ENCODE measurements around the gene RTKN2.
"Not testable (repeated sequence)": the region's sequence is repeated elsewhere in the genome, so short reads cannot be mapped to it uniquely, and the experiment has no call there.

RTKN2 gene

DNA sequence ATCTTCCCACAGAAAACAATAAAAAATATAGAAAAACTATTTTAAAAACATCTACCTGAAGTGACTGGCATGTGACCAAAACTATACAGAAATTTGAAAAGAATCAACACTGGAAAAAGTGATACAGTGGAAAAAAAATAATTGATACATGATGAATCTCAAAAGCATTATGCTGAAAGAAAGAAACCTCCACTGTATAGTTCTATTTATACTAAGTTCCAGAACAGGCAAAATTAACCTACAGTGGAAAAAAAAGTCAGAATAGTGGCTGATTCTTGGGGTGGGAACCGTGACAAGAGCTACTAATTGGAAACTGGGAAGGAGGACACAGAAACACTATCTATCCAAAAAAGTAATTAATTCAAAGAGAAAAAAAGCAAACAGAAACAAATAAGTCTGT lies 14.9 kb downstream of the RTKN2 start:
- no peak for DNase-seq

DNA sequence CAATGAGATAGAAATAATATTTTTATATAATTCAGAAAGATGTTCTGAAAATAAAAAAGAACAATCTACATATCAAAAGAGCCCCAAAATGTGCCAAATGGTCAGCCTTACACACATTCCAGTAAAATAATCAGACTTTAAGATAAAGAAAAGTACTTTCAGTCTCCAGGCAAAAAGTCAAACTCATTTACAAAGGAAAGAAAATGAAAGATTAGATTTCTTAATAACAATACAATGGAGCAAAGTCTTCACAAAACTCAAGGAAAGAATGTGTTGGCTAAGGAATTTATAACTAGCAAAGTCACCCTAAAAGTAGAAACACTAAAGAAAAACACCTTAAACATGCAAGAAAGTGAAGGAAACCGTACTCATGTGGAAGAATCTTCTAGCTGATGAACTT lies 16.6 kb downstream of the RTKN2 start:
- DNase-seq = no peak

DNA sequence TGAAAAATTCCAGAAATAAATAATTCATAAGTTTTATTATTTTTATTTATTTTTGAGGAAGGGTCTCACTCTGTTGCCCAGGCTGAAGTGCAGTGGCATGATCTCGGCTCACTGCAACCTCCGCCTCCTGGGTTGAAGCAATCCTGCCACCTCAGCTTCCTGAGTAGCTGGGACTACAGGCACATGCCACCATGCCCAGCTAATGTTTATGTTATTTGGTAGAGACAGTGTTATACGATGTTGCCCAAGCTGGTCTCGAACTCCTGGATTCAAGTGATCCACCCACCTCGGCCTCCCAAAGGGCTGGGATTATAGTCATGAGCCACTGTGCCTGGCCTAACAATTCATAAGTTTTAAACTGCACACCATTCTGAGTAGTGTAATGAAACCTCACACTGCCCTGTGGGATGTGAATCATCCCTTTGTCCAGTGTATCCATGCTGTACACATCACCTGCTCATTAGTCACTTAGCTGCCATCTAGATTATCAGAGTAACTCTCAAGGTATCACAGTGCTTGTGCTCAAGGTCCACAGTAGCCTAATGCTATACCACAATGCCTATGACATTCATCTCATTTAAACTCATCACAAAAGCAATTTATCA lies 17.9 kb downstream of the RTKN2 start:
- DNase-seq = no peak

DNA sequence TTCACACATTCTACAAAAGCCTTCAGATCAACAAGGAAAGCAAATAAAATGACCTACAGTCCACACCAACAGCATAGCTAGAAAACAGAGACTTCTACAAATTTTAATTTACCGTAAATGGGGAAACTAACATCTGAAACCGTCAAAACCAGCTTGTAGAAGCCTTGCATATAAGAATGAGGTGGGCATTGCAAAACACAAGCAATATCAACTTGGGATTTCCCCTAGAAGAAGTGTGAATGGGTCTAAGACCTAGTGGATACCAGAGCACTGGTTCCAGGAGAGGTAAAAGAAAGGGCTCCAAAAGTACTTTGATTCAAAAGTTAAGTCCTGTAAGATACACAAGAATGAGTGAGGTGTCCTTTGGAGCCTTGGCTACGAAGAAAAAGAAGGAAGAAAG lies 18.7 kb downstream of the RTKN2 start:
- no peak for DNase-seq

DNA sequence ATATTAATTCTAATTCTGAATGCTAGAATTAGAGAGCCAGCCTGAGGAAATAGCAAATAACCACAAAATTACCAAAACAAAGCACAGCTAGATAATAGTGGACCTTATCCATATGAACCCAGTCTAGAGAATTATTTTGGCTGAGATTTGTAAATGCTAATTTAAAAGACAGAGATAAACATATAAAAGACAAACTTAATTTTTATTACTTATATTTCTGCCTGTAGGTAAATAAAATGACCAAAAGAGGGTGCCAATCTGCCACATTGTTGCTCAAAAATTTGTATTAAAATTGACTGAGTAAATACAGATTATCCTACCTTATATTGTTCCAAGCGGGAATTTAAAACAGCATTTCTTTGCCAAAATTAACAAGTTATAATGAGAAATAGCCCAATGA lies 20.2 kb downstream of the RTKN2 start:
- no peak for DNase-seq

DNA sequence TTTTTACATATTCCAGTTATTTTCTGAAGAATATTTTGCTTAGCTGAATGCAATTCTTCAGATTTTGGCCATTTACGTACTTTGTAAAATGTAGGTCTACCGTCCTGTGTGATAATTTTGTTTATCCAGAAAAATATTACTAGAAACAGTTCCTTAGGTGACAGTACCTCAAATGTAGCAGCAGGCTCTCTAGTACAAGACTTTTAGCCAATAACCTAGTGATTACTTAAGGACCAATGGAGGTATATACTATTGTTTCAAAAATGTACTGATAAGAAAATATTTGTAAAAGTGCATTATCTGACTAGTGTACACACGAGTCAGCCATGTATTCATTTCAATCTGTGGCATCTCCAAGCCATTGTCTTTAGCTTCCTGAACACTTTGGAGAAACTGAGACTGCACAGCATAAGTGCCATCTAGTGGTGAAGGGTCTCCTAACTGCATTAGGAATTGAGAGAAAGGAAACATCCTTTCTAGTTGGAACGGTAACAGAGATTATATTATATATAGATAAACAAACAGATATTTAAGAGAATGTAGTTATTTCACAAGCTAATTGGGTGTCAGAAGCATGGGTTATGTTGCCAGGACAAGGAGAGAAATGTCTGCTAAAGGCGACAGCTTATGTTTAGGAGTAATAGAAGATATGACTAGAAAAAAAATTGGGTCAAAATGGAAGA lies 23.7 kb downstream of the RTKN2 start:
- DNase-seq = peak; percentile 63

DNA sequence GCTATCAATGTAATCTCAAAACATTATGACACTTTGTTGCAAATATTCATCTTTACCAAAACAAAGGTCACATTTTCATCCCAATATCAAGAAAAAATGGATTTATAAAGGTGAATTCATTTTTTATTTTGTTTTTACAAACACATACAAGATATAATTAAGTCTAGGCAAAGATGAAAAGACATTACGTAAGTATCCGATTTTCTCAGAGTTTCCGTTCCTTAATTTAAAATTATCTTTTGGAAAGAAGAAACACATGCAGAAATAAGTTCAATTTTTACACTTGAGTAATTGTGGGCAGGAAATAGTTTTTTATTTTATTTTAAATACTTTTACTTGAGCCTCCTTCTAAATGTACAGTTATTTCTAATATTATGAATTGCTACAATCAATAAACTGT lies 24.6 kb downstream of the RTKN2 start:
- no peak for DNase-seq

DNA sequence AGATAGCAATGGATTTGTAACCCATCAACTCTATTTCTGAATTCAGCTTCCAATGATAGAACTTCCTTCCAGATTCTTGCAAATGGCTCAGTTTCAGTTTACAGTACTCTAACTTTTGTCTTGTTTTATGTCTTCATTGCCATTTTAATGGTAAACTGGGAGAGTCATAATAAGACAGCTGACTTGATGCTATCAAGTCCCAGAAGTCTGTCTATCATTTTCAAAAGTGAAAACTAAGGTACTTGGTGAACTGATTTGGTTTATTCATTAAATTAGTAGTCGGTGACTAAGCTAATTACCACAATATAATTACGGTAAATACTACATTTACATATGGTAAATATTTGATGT lies 25.0 kb downstream of the RTKN2 start:
- DNase-seq = no peak

DNA sequence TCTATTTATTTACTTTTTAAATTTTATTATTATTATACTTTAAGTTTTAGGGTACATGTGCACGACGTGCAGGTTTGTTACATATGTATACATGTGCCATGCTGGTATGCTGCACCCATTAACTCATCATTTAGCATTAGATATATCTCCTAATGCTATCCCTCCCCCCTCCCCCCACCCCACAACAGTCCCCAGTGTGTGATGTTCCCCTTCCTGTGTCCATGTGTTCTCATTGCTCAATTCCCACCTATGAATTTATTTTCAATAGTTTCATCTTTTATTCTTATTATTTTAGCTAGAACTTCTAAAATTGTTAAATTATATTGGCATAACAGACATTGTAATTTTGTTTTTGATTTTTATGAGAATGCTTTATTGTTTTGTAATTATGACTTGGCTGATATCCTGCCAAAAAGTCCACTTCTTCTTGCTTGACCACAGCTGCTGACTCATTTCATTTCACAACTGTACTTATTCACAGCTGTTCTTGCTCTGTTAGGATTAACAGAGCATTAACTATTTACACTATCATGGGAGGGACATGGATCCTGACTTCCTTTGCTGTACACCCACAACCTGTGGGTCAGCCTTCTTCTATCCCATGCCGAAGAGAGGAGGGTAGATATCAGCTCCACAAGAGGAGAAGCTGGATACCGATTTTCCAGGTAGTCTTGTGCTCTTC lies 25.5 kb downstream of the RTKN2 start:
- not testable (repeated sequence) for DNase-seq

DNA sequence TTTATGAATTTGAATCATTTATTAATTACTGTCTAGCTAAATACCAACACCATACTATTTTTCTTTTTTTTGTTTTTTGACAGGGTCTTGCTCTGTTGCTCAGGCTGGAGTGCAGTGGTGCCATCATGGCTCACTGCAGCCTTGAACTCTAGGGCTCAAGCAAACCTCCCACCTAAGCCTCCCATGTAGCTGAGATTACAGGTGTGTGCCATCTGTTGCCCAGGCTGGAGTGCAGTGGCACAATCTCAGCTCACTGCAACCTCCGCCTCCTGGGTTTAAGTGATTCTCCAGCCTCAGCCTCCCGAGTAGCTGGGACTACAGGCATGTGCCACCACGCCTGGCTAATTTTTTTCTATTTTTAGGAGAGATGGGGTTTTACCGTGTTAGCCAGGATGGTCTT lies 27.1 kb downstream of the RTKN2 start:
- DNase-seq = not testable (repeated sequence)

DNA sequence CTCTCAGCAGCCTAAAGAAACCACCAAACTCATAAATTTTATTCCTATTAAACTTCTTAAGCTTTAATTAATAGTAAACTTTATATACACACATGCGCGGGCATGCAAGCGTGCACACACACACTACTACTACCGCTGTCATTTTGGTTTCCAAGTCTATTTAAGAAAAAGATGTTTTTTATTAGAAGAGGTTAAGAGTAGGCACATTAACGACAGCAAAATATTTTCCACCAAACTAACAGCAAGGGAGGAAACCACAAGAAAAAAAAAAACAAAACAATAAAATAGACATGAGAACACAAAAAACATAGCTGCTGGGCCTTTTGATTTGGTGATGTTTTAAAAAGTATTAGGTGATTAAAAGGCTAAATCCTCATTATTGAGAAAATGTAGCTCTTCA lies 28.6 kb downstream of the RTKN2 start:
- no peak for DNase-seq

DNA sequence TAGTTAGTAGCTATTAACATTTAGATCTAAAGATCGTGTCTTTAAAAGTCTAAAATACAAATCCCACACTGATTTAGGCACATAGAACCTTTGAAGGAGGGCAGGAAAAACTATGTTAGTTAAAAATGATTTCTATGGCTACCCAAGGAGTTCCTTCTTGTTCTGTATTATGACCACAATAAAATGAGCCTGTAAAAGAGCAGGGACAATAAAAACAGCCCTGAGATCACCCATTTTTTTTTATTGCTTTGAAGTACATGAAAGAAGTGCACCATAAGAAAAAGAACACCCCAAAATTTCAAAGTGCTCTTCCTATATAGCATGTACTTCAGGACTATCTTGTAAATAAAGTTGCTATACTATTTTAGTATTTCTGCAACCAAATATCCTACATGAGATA lies 29.8 kb downstream of the RTKN2 start:
- no peak for DNase-seq

DNA sequence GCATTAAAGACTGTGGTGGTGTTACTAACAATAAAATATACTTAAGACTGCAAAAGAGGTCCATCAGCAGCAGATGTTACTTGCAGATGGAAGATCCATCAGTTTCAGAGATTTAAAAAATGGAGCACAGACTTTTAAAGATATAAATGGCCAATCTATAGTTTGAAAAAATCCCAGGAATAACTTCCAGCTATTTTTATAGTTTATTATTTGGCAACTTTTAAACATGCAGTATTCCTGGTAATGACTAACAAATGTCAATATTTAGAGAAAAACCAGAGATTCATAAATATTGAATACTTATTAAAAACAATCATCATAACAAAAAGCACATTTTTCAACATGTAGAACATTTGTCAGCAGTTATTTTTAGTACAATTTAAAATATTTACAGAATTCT lies 30.7 kb downstream of the RTKN2 start:
- no peak for DNase-seq

DNA sequence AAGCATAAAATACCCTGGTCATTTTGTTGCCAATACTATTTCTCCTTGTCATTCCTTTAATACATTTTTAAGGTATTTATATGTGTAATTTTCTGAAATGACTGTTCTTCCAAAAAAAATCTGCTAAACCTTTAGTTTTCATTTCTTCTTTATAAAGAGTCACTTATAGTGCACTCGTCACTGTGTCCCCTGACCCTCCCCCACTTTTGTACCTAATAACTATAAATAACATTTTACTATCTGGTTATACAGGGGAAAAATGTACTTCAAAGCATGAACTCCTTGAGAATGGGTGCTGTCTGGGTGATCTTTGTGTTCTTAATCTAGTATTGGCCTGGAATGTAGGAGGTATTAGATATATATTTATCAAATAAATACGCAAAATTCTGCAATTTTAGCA lies 31.1 kb downstream of the RTKN2 start:
- no peak for DNase-seq

DNA sequence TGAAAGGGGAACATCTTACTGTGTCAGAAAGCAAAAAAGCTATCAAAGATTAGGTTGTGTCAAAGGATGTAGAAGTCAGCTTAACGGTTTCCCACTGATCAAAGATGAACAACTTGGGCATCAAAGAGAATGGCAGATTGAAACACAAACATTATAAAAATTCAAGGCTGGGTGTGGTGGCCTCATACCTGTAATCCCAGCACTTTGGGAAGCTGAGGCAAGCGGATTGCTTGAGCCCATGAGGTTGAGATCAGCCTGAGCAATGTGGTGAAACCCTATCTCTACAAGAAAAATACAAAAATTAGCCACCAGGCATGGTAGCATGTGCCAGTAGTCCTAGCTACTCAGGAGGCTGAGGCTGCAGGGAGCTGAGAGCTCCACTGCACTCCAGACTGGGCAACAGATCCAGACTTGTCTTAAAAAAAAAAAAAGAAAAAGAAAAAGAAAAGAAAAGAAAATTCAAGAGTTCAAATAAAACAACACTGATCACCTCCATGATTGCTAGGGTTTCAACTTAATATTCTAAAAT lies 34.5 kb downstream of the RTKN2 start:
- DNase-seq = no peak

DNA sequence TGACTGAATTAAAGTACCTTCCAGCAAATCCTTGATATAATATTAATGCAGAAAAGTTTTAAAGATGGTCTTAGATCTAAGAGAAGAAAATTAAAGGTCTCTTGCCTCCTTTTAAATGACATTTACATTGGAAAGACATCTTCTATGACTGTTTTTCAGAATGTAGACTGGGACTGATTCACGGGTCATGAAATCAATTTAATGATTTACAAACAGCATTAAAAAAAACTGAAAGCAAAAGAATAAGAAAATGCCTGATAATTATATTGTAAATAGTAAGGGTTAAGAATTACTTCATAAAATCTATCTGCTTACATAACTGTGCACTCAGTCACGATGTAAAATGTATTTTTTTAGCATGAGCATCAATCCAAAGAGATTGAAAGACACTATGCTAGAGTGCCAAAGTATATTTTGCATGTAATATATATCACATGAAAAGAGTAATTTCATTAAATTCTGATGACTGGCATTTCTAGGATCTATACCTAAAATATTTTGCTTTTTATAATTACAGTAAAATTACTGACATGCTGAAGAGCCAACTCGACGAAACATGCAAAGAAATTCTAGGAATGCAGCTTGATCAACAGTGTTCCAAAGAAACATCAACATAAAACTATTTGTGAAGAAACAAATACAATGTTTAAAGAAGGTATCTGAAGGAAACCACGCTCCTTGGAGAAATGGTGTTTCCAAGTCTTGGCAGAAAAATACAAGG lies 35.1 kb downstream of the RTKN2 start:
- no peak for DNase-seq

DNA sequence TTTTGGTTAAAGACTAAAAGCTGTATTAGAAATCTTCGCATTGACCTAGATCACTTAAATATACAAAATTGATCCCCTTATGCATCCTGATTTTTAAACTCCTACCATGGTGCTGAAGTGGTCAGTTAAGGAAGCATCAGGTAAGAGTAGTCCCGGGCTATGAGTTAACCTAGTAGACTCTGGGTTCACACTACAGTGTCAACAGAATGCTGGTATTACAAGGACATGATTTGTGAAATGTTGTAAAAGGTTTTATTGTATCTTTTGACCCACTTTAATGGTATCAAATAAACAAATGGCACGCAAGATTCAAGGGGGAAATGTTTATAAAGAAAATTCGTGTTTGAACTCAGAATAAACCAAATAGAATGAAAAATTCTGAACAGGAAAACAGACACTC lies 36.8 kb downstream of the RTKN2 start:
- no peak for DNase-seq

DNA sequence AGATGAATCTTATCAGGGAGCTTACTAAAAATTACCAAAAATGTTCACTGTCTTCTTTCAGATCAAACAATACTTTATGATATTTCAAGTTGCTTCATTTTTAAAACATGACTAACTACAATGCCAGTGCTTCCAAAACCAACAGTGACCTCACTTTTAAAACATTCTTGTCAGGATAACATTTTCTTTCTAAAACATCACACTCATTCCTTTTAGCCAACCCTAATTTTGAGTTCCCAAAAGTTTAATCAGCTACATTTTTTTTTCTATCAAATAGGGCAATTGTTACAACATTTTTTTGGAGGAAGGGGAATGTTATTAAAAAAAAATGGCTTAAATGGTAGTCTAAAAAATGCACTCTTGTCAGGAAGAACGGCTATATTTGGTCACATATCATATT lies 37.3 kb downstream of the RTKN2 start:
- no peak for DNase-seq

DNA sequence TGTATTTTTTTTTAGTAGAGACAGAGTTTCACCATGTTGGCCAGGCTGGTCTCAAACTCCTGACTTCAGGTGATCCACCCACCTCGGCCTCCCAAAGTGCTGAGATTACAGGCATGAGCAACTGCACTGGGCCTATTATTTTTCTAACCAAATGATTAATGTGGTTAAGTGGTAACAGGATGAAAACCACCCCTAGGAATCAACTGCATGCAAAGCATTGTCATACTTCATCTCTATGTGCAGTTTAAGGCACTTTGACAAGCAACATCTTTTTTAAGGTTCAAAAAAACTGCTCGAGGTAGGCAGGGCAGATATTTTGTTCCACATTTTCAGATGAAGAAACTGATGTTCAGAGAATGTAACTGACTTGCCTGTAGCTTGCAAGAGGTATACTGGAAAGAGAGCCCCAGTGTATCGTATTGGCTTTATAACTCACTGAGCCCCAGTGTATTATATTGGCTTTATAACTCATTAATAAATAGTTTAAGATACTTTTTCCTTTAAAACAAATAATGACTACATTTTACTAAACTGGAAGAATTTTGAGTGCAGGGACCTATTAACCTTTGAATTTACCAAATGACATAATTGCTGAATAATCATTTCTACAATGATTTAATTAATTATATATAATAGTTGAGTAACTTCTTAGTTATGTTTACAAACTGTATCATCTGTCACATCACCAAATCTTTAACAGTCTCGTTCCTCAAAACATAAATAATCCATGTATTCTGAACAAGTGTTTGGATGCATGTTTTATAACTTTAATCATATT lies 38.1 kb downstream of the RTKN2 start:
- DNase-seq = no peak

DNA sequence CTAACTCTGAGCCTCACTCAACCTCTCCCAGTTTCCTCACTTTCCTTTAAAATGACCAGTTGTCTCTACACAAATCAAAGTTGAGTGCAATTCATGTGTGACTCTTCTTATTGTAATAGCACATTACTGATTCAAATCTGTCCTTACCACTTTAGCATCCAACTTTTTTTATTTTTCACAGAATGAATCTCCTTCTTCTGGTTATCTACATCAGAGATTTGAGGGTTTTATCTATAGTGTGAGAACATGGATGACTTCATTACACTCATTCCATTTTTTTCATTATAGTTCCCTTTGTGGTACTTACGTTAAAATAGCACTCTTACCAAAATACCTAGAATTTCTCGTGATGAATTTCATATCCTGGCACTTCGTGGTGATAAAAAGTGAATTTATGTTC lies 43.3 kb downstream of the RTKN2 start:
- no peak for DNase-seq

DNA sequence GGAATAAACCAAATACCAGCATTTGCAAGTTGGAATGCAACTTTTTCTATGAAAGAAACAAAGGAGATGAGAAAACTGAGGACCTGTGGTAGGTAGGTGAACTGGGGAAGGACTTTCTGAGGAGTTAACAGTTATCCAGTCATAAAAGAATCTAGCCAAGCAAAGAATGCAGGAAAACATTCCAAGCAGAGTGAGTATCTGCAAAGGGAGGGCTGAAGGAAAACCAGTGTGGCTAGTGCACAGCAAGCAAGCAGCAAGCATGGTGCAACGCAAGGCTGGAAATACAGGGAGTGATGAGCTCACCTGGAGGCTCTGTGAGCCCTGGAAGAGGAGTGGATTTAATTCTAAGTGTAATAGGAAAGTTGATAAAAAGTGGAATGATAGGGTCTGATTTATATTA lies 44.0 kb downstream of the RTKN2 start:
- DNase-seq = no peak

DNA sequence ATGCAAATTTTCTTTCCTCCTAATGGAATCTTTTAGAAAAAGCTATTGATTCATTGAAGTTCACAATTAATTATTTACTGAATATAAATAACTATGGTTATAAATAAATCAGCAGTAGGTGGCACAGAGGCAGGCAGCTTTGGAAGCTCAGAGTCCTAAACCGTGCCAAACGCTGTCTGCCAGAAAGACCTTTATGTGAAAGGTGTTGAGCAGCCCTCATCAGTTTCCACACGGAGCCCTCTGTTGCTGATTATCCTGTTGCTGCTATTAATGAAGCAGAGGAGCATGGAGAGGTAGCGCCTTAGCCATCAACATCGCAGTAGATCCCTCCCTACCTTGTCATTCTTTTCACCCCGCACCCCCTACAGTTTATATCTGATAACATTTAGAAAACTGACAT lies 51.0 kb downstream of the RTKN2 start:
- no peak for DNase-seq

DNA sequence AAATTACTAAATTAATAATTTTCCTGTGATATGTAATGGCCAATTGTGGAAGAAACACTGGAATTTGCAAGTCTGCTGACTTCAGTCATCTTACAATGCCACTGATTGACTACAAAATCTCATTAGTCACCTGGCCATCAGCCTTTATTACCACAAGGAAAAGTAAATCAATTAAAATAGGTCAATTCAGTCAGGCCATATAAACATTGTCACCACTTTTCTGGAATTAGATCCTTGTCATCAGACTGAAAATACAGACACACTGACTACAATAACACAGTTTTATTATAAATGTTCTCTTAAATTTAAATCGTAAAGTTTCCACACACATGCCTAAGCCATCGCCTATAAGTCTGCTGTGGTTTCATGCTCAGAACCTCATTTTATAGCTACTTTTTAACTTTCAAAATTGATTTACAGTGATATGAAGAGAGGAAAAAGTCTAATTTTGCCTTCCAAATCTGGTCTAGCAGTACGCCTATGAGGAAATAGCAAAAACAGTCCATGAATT lies 54.2 kb downstream of the RTKN2 start:
- no peak for DNase-seq

Measured in NCI-H774 (cell line).